Suprapubic skin (tissue), 3 donors: Measurements from ENCODE around the gene ZCCHC24.
A peak's percentile ranks its signal among the peaks of the same experiment; 100 is the strongest.

ENCODE experiments used
- POLR2A ChIP-seq, 2 donors: fragments of 450-650 bp; IDR thresholded peaks; one replicate each; pipeline ENCODE4 v1.6.1; 2017; ENCODE audit warnings: antibody characterized with exemption in 2 of 2, mild to moderate bottlenecking in 2 of 2, moderate library complexity in 2 of 2
- TF ChIP-seq, protein P1 (sequence below), 2 donors: fragments of 200-600 bp in 1 of 2; fragments of 450-650 bp in 1 of 2; sonication (generic) in 1 of 2; IDR thresholded peaks; one replicate each; pipeline ENCODE4 v1.5.1; 2016 to 2019; ENCODE audit warnings: antibody characterized with exemption in 2 of 2, mild to moderate bottlenecking in 1 of 2, moderate library complexity in 1 of 2

DNA sequence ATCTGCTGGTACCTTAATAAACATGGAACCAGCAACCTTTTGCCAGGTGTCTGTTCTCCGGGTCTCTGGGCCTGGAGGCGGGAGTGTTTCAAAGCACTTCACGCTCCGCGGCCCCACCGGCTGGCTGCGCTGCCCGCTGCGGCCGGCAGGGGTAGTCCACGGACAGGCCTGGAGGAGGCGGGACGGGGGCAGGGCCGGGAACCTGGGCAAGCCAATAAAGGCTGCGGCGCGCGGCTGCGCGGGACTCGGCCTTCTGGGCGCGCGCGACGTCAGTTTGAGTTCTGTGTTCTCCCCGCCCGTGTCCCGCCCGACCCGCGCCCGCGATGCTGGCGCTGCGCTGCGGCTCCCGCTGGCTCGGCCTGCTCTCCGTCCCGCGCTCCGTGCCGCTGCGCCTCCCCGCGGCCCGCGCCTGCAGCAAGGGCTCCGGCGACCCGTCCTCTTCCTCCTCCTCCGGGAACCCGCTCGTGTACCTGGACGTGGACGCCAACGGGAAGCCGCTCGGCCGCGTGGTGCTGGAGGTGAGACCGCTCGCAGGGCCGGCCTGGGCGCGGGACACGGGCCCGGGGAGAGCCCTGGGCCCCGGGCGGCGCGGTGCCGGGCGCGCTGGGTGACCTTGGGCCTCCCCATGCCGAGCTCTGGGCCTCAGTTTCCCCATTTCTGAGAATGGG is 98.1 kb downstream of the ZCCHC24 start, which contains the start of gene PPIF:
- TF ChIP-seq, protein P1, sequence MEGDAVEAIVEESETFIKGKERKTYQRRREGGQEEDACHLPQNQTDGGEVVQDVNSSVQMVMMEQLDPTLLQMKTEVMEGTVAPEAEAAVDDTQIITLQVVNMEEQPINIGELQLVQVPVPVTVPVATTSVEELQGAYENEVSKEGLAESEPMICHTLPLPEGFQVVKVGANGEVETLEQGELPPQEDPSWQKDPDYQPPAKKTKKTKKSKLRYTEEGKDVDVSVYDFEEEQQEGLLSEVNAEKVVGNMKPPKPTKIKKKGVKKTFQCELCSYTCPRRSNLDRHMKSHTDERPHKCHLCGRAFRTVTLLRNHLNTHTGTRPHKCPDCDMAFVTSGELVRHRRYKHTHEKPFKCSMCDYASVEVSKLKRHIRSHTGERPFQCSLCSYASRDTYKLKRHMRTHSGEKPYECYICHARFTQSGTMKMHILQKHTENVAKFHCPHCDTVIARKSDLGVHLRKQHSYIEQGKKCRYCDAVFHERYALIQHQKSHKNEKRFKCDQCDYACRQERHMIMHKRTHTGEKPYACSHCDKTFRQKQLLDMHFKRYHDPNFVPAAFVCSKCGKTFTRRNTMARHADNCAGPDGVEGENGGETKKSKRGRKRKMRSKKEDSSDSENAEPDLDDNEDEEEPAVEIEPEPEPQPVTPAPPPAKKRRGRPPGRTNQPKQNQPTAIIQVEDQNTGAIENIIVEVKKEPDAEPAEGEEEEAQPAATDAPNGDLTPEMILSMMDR (IDR thresholded peaks at IDR 0.05): peak; percentile 90 to 100
- peak in 1 of 2 donors; percentile 84 for TF ChIP-seq POLR2A (IDR thresholded peaks at IDR 0.05)
